Measurements from ENCODE around the gene FBXW8. TPM values are rescaled to one million over a fixed set of nuclear protein-coding genes. Genes with fewer than 3 reads are reported as not detected.
A peak's percentile ranks its signal among the peaks of the same experiment; 100 is the strongest.

Gene FBXW8
- total RNA-seq, 1 experiment from 2014 or later: 12.1 TPM

DNA sequence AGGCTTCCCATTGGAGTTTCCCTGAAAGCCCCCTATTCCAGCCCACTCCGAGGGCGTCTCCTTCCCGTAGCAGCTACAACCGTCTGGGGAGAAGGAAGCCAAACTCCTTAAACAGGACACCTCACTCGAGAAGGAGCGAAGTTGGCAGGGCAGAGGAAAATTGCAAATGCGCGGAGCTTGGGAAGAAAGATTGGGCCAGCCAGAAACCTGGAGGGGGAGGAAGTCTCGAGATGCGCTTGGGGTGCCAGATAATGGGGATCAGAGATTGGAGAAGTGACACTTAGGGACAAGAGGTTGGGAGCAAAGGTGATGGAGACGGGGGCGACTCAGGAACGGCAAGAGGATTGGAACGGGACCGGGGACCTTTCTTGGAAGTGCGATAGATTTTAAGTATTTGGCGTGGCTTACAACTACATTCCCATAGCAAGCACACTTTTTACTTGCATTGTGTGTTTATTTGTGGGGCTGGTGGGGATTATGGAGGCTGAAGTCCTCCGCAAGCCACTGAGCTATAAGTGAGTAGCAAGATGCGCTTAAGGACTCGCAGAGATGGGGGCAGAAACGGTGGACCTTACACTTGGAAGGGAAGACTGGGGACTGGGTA lies 30.4 kb upstream of the FBXW8 start:
- ATAC-seq (no peak), DNase-seq (no peak)
- H3K4me1 ChIP-seq (ENCODE audit: insufficient read depth, low read length): peaks cover 30% of the 10 kb centered on the region
- POLR2A ChIA-PET (ENCODE audit: unreplicated experiment): interaction anchor here (0.5 kb wide), 1 partner anchor 154 kb away, joined by 3 read pairs; no protein-coding TSS in a partner anchor
- no peaks in the 10 kb centered on the region for H3K36me3 ChIP-seq (ENCODE audit: low read depth, low read length)
- H2AFZ ChIP-seq (ENCODE audit: low read length): peak overlapping the region; percentile 74
- CTCF ChIA-PET: interaction anchor here (0.5 kb wide), 1 partner anchor 977 kb away, joined by 4 read pairs; no protein-coding TSS in a partner anchor
- no peaks in the 10 kb centered on the region for H3K9me2 ChIP-seq (replicated peaks; ENCODE audit: low read length)
- no peaks in the 10 kb centered on the region for H4K20me1 ChIP-seq (ENCODE audit: low read length)
- H3K27me3 ChIP-seq (ENCODE audit: low read length): peaks cover 27% of the 10 kb centered on the region
- H3K4me3 ChIP-seq (ENCODE audit: low read length): peak overlapping the region; percentile 72
- H3K79me2 ChIP-seq (ENCODE audit: low read length): no peaks in the 10 kb centered on the region
- H3K4me2 ChIP-seq (ENCODE audit: low read length): peak overlapping the region; percentile 91
- intact Hi-C loops (cut with micrococcal nuclease): no loop called here
- H3K27ac ChIP-seq (ENCODE audit: low read length): no peak overlapping the region
- H3K9ac ChIP-seq (ENCODE audit: low read length): no peak overlapping the region
- no peaks in the 10 kb centered on the region for H3F3A ChIP-seq (ENCODE audit: low read length, unreplicated experiment)
- BruUV-seq (replicated peaks): no TSS peak
- TF ChIP-seq, protein P1, sequence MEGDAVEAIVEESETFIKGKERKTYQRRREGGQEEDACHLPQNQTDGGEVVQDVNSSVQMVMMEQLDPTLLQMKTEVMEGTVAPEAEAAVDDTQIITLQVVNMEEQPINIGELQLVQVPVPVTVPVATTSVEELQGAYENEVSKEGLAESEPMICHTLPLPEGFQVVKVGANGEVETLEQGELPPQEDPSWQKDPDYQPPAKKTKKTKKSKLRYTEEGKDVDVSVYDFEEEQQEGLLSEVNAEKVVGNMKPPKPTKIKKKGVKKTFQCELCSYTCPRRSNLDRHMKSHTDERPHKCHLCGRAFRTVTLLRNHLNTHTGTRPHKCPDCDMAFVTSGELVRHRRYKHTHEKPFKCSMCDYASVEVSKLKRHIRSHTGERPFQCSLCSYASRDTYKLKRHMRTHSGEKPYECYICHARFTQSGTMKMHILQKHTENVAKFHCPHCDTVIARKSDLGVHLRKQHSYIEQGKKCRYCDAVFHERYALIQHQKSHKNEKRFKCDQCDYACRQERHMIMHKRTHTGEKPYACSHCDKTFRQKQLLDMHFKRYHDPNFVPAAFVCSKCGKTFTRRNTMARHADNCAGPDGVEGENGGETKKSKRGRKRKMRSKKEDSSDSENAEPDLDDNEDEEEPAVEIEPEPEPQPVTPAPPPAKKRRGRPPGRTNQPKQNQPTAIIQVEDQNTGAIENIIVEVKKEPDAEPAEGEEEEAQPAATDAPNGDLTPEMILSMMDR (conservative IDR thresholded peaks at IDR 0.05; ENCODE audit: low read depth, low read length): no peak
- H3K9me3 ChIP-seq (ENCODE audit: low read length): no peaks in the 10 kb centered on the region

DNA sequence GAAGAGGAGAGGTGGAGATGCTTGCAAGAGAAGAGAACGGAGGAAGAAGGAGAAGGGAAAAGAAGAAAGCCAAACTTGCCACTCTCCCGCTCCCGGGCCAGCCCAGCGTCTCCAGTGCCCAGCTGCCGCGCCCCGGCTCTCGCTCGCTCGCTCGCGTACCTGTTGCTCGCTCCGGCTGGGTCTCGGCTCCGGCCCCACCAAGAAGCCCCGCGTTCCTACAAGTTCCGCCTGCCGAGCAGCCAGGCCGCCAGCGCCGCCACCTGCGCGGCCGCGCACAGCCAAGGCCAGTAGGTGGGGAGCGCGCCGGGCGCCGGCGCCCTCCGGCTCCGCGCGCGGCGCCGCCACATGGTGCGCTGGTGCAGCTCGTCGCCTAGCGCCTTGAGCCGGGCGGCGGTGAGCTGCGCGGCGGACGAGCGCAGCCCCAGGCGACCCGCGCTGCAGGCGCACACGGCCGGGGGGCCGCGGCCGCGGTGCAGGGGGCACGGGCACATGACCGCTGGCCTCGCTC lies 29.9 kb upstream of the FBXW8 start:
- H3F3A ChIP-seq (ENCODE audit: low read length, unreplicated experiment): no peaks in the 10 kb centered on the region
- DNase-seq (peak; percentile 72), ATAC-seq (peak; percentile 83)
- TF ChIP-seq EZH2phosphoT487 (IDR thresholded peaks at IDR 0.05; ENCODE audit: borderline replicate concordance, low read length) (no peak), EZH2 (IDR thresholded peaks at IDR 0.05; ENCODE audit: low read length, unreplicated experiment) (no peak)
- TF ChIP-seq, protein P1 (conservative IDR thresholded peaks at IDR 0.05; ENCODE audit: low read depth, low read length): no peak; the same call in 1 of the 2 replicates
- H3K27ac ChIP-seq (ENCODE audit: low read length): no peak overlapping the region
- peak overlapping the region; percentile 72 for H3K4me3 ChIP-seq (ENCODE audit: low read length)
- H4K20me1 ChIP-seq (ENCODE audit: low read length): no peaks in the 10 kb centered on the region
- no peaks in the 10 kb centered on the region for H3K9me3 ChIP-seq (ENCODE audit: low read length)
- ChIA-PET POLR2A (ENCODE audit: unreplicated experiment) (interaction anchor here (0.5 kb wide), 1 partner anchor 154 kb away, joined by 3 read pairs; no protein-coding TSS in a partner anchor), CTCF (interaction anchor here (1.2 kb wide), 1 partner anchor 172 kb away, joined by 4 read pairs; no protein-coding TSS in a partner anchor)
- no peak overlapping the region for H3K9ac ChIP-seq (ENCODE audit: low read length)
- H2AFZ ChIP-seq (ENCODE audit: low read length): peak overlapping the region; percentile 74
- no TSS peak for BruUV-seq (replicated peaks)
- intact Hi-C loops (cut with micrococcal nuclease): loop anchor here (1.0 kb wide), 1 partner anchor 74 kb away; no protein-coding TSS in a partner anchor
- H3K9me2 ChIP-seq (replicated peaks; ENCODE audit: low read length): no peaks in the 10 kb centered on the region
- H3K4me1 ChIP-seq (ENCODE audit: insufficient read depth, low read length): peaks cover 30% of the 10 kb centered on the region
- H3K4me2 ChIP-seq (ENCODE audit: low read length): peak overlapping the region; percentile 91
- no peaks in the 10 kb centered on the region for H3K79me2 ChIP-seq (ENCODE audit: low read length)
- peaks cover 27% of the 10 kb centered on the region for H3K27me3 ChIP-seq (ENCODE audit: low read length)
- H3K36me3 ChIP-seq (ENCODE audit: low read depth, low read length): no peaks in the 10 kb centered on the region
